Hematopoietic multipotent progenitor cell treated with erythropoietin and hydrocortisone succinate and interleukin-3 and kit ligand, for 6 days (in vitro differentiated cells): Measurements from ENCODE around the gene USP7.
"Not testable (repeated sequence)": the region's sequence is repeated elsewhere in the genome, so short reads cannot be mapped to it uniquely, and the experiment has no call there.

Experiments used
- DNase-seq: peaks from one replicate; pipeline ENCODE4 v3.0.0-alpha.2; 2015

The USP7 gene

DNA sequence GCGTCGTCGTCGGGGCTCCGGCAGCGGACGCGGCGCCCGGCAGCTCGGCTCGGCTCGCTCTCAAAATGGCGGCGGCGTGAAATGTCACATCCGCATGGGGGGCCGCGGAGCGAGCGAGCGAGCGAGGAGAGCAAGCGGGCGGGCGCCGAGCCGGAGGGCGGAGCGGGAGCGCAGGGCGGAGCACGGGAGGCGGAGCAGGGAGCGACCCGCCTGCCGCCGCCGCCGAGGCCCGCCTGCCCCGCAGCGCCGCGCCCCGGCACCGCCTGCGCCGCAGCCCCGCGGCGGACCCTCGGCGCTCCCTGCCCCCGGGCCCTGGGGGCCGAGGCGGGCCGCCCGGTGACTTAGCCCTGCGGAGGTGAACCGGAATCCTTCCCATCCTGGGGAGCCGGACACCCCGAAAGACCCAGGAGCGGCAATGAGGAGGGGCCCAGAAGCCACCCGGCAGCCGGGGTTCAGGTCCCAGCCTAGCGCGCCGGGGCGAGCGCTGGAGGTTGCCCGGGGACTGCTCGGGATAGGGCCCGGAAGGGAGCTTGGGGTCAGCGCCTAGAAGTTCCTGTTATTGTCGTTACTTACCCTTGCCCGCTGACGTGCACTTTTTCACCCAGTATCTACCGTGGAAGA lies at the start of gene USP7:
TSS of gene USP7 (minus strand) at position 86 of the 621 bp plus-strand sequence. CDS start 621 bp downstream, outside the sequence.
- peak; percentile 93 for DNase-seq

DNA sequence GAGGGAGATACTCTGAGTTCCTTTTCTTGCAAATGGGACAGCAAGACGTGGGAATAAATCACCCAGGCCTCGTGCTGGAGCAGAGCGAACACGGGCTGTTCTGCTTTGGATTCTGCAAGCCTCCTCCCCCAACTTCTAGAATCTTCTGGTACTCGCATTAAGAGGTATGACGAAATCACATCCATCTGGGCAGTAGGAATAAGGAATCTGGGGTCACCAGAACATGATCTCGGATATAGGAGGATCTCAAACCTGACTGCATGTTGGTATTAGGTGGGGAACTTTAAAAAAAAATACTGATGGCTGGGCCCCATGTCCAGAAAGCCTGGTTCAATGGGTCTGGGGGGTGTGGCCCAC lies 49.8 kb upstream of the USP7 start:
- no peak for DNase-seq

DNA sequence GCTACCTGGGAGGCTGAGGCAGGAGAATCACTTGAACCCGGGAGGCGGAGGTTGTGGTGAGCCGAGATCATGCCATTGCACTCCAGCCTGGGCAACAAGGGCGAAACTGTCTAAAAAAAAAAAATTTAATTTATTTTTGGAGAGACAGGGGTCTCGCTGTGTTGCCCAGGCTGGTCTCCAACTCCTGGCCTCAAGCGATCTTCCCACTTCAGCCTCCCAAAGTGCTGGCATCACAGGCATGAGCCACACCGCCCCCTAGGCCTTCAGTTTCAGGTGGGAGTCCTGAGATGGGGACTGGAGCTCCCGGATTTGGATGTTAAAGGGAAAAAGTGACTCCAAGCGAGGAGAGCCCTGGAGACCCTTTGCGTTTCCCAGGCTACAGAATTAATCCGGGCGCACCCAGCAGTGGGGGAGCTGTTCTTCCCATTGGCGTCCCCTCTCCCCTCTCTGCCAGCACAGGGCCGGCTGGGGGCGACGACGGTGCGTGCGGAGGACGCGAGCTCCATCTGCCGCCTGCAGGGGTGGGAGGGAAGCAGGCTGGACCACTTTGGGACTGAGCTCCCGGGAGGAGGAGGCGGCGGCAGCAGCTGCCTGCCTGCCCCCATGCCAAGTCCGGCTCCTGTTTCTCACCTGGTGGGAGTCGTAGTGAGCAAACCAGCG lies 49.3 kb upstream of the USP7 start:
- no peak for DNase-seq

DNA sequence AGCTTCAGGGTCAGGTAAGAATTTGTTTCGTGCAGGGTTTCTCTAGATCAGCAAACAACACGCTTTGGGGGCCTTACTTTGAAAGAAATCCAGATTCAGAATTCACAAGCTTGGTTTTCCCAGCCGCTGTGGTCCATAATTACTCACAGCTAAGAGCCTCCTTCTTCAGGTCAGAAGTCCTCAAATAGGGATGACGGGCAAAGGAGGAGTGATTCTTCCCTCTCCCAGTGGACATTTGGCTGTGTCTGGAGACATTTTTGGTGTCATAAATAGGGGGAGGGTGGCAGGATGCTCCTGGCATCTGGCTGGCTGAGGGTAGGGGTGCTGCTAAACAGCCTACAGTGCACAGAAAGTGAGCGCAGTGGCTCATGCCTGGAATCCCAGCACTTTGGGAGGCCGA lies 48.6 kb upstream of the USP7 start:
- DNase-seq = no peak

GRCh38 chr16:9008601-9009260 lies 45.0 kb upstream of the USP7 start:
- peak; percentile 84 for DNase-seq

GRCh38 chr16:9007177-9007794 lies 43.6 kb upstream of the USP7 start:
- no peak for DNase-seq

- no peak for DNase-seq
Measured at GRCh38 chr16:9004183-9004582, 40.5 kb upstream of the USP7 start.

- no peak for DNase-seq
Measured at GRCh38 chr16:9003763-9004162, 40.1 kb upstream of the USP7 start.

DNA sequence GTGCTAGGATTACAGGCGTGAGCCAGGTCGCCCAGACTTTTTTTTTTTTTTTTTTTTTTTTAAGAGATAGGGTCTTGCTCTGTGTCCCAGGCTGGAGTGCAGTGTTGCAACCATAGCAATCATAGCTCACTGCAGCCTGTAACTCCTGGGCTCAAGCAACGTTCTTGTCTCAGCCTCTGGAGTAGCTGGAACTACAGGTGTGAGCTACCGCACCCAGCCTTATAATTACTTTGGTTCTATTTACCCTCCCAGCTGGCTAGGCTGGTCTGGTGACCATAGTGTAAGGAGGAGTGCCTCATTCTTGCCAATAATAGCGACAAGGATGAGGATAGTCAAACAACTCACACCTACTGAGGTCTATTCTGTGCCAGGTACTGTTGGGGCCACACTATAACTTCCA lies 39.6 kb upstream of the USP7 start:
- no peak for DNase-seq

- peak; percentile 18 for DNase-seq
Measured at GRCh38 chr16:9002042-9002441, 38.3 kb upstream of the USP7 start.

GRCh38 chr16:9000664-9001063 lies 37.0 kb upstream of the USP7 start:
- no peak for DNase-seq

GRCh38 chr16:8999800-9000199 lies 36.1 kb upstream of the USP7 start:
- DNase-seq = no peak

- no peak for DNase-seq
Measured at GRCh38 chr16:8998108-8998507, 34.4 kb upstream of the USP7 start.

- no peak for DNase-seq
Measured at GRCh38 chr16:8996891-8997290, 33.2 kb upstream of the USP7 start.

GRCh38 chr16:8990445-8990844 lies 26.7 kb upstream of the USP7 start:
- no peak for DNase-seq

- DNase-seq = no peak
Measured at GRCh38 chr16:8989099-8989878, 25.6 kb upstream of the USP7 start.

DNA sequence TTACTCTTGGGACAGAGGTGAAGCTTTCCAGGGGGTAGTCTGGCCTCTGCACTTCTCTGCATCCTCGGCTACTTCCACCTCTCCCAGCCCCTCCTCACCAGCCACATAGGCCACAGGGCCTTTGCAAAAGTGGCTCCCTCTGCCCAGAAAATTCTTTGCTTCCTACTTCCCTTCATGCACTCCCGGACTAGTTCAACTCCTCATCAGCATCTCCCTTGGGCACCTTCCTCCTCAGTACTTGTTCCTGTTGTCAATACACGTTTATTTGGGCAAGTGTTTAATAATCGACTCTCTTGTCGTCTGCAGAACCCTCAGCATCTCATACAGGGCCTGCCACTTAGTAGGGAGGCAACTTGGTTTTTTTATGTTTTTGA lies 23.1 kb upstream of the USP7 start:
- DNase-seq = no peak

DNA sequence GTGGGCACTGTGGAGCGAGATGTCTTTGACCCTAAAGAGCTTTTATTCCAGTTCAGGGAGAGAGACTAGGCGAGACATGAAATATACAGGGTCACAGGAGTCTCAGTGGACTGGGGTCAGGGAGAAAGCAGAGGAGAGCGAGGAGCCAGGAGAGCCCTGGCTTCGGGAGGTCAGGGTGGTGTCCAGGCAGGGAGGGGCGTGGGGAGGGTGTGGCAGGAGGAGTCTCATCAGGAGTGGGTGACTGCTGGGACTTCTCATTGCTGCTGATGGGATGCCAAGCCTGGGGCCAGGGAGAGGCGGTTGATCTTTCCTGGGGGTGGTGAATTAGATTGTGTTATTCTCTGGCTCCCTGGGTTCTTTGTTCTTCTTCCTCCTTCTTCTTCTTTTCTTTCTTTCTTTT lies 22.4 kb upstream of the USP7 start:
- DNase-seq = no peak

DNA sequence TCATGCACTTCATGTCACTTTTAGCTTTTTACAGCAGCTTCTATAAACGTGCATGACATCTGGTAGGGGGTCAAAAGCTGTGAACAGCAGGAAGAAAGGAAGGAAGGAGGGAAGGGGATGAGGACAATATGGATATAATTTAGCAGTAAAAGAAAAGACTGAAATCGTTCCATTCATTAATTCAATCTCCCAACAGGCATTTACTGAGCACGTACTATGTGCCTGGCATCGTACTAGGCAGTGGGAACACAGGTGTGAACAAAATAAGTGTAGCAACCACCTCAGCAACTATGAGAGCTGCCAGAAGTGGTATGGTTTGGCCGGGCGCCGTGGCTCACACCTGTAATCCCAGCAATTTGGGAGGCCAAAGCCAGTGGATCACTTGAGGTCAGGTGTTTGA lies 19.1 kb upstream of the USP7 start:
- no peak for DNase-seq

GRCh38 chr16:8981901-8982300 lies 18.2 kb upstream of the USP7 start:
- DNase-seq = not testable (repeated sequence)

GRCh38 chr16:8976189-8976588 lies 12.5 kb upstream of the USP7 start:
- DNase-seq = not testable (repeated sequence)

GRCh38 chr16:8975039-8975438 lies 11.3 kb upstream of the USP7 start:
- DNase-seq = no peak
